ENCODE data around the gene BLNK. TPM values are rescaled to one million over a fixed set of nuclear protein-coding genes. Genes with fewer than 3 reads are reported as not detected.

BLNK gene
- total RNA-seq, 1 donor from 2014 or later = not detected

GRCh38 chr10:96276426-96276825 lies 5.1 kb upstream of the BLNK start:
- no peak for DNase-seq (ENCODE audit: low spot score)
- H3K36me3 Mint-ChIP-seq (ENCODE audit: low read depth, unreplicated experiment) = no peaks in the 10 kb centered on the region
- no peak for TF ChIP-seq CTCF (IDR thresholded peaks at IDR 0.05; ENCODE audit: unreplicated experiment)
- no peaks in the 10 kb centered on the region for H3K4me1 Mint-ChIP-seq (ENCODE audit: unreplicated experiment)
- H3K4me3 Mint-ChIP-seq (ENCODE audit: unreplicated experiment) = no peak overlapping the region
- no peaks in the 10 kb centered on the region for H3K9me3 Mint-ChIP-seq (ENCODE audit: unreplicated experiment)
- H3K27me3 Mint-ChIP-seq (ENCODE audit: unreplicated experiment) = peaks cover 3% of the 10 kb centered on the region
- no peak overlapping the region for H3K27ac Mint-ChIP-seq (ENCODE audit: unreplicated experiment)

GRCh38 chr10:96275685-96276418 lies 4.5 kb upstream of the BLNK start:
- Mint-ChIP-seq H3K9me3 (ENCODE audit: unreplicated experiment) (no peaks in the 10 kb centered on the region), H3K4me1 (ENCODE audit: unreplicated experiment) (no peaks in the 10 kb centered on the region), H3K36me3 (ENCODE audit: low read depth, unreplicated experiment) (no peaks in the 10 kb centered on the region), H3K27me3 (ENCODE audit: unreplicated experiment) (peaks cover 3% of the 10 kb centered on the region), H3K4me3 (ENCODE audit: unreplicated experiment) (no peak overlapping the region), H3K27ac (ENCODE audit: unreplicated experiment) (no peak overlapping the region)
- TF ChIP-seq CTCF (IDR thresholded peaks at IDR 0.05; ENCODE audit: unreplicated experiment) = no peak
- DNase-seq (ENCODE audit: low spot score) = no peak

GRCh38 chr10:96272316-96273280 lies 1.2 kb upstream of the BLNK start:
- no peak for TF ChIP-seq CTCF (IDR thresholded peaks at IDR 0.05; ENCODE audit: unreplicated experiment)
- Mint-ChIP-seq H3K9me3 (ENCODE audit: unreplicated experiment) (no peaks in the 10 kb centered on the region), H3K4me3 (ENCODE audit: unreplicated experiment) (no peak overlapping the region), H3K27me3 (ENCODE audit: unreplicated experiment) (peaks cover 4% of the 10 kb centered on the region), H3K27ac (ENCODE audit: unreplicated experiment) (no peak overlapping the region), H3K36me3 (ENCODE audit: low read depth, unreplicated experiment) (no peaks in the 10 kb centered on the region), H3K4me1 (ENCODE audit: unreplicated experiment) (no peaks in the 10 kb centered on the region)
- DNase-seq (ENCODE audit: low spot score) = no peak

GRCh38 chr10:96270571-96270970 lies 798 bp downstream of the BLNK start:
- no peak for DNase-seq (ENCODE audit: low spot score)
- H3K4me3 Mint-ChIP-seq (ENCODE audit: unreplicated experiment) = no peak overlapping the region
- H3K27ac Mint-ChIP-seq (ENCODE audit: unreplicated experiment) = no peak overlapping the region
- no peaks in the 10 kb centered on the region for H3K36me3 Mint-ChIP-seq (ENCODE audit: low read depth, unreplicated experiment)
- no peaks in the 10 kb centered on the region for H3K4me1 Mint-ChIP-seq (ENCODE audit: unreplicated experiment)
- H3K9me3 Mint-ChIP-seq (ENCODE audit: unreplicated experiment) = no peaks in the 10 kb centered on the region
- TF ChIP-seq CTCF (IDR thresholded peaks at IDR 0.05; ENCODE audit: unreplicated experiment) = no peak
- H3K27me3 Mint-ChIP-seq (ENCODE audit: unreplicated experiment) = peaks cover 4% of the 10 kb centered on the region
